MCF 10A (cell line): ENCODE data around the gene RASSF7. TPM values are rescaled to one million over a fixed set of nuclear protein-coding genes. Genes with fewer than 3 reads are reported as not detected.

ENCODE experiments used
- BruUV-seq: library from RNA; stranded (reverse); fragments of 400-500 nt; replicated peaks from 2 replicates; lab custom pipeline; 2021; lab: Mats Ljungman, UMichigan
- CTCF ChIA-PET: fragments of 300-600 bp; sonication (Branson Sonifier 250); formaldehyde crosslinking; extraction: SDS; loops from one replicate; lab custom pipeline; 2021; ENCODE audit warnings: antibody characterized with exemption, inconsistent platforms; lab: Yijun Ruan, JAX
- POLR2A ChIA-PET: fragments of 300-600, 350-650 bp; sonication (Branson Sonifier 250); formaldehyde crosslinking; extraction: SDS; loops from one replicate; lab custom pipeline; 2020; ENCODE audit warnings: antibody characterized with exemption, inconsistent platforms; lab: Yijun Ruan, JAX
- DNase-seq: peaks from one replicate; pipeline ENCODE4 v3.0.0-alpha.2; 2018; ENCODE audit not compliant: unreplicated experiment
- H3K27ac Mint-ChIP-seq: one replicate; pipeline ENCODE4 v1.8.0; 2022; ENCODE audit warnings: mild to moderate bottlenecking, low read depth, mixed read lengths; ENCODE audit not compliant: unreplicated experiment
- H3K27me3 Mint-ChIP-seq: one replicate; pipeline ENCODE4 v1.8.0; 2022; ENCODE audit warnings: mixed read lengths; ENCODE audit not compliant: insufficient read depth, unreplicated experiment
- H3K36me3 Mint-ChIP-seq: one replicate; pipeline ENCODE4 v1.8.0; 2022; ENCODE audit warnings: mild to moderate bottlenecking, moderate library complexity, mixed read lengths; ENCODE audit not compliant: insufficient read depth, unreplicated experiment
- H3K4me1 Mint-ChIP-seq: one replicate; pipeline ENCODE4 v1.8.0; 2022; ENCODE audit warnings: mixed read lengths; ENCODE audit not compliant: insufficient read depth, unreplicated experiment
- H3K4me3 Mint-ChIP-seq: one replicate; pipeline ENCODE4 v1.8.0; 2022; ENCODE audit warnings: mild to moderate bottlenecking, moderate library complexity, mixed read lengths; ENCODE audit not compliant: unreplicated experiment
- H3K9me3 Mint-ChIP-seq: one replicate; pipeline ENCODE4 v1.8.0; 2022; ENCODE audit warnings: mixed read lengths; ENCODE audit not compliant: unreplicated experiment
- CTCF ChIP-seq: fragments of 200-600 bp; IDR thresholded peaks from one replicate; pipeline ENCODE4 v1.8.0; 2022; ENCODE audit warnings: antibody characterized with exemption, mild to moderate bottlenecking; ENCODE audit not compliant: unreplicated experiment
- intact Hi-C: fragments of 100-400 bp; cut with micrococcal nuclease; formaldehyde crosslinking; loops from 2 replicates; pipeline ENCODE4 v1.14.1; 2022
- total RNA-seq: library from RNA; stranded (reverse); gene quantifications from 2 replicates; pipeline ENCODE4 v1.2.3, GENCODE V29; 2022

RASSF7 gene
- total RNA-seq, 1 experiment from 2014 or later, result 13.3 TPM

- DNase-seq, result no peak
- H3K27me3 Mint-ChIP-seq, result no peaks in the 10 kb centered on the region
- TF ChIP-seq CTCF, result no peak
- no peak overlapping the region for H3K4me3 Mint-ChIP-seq
- no peaks in the 10 kb centered on the region for H3K4me1 Mint-ChIP-seq
- peaks cover 74% of the 10 kb centered on the region for H3K36me3 Mint-ChIP-seq
- H3K9me3 Mint-ChIP-seq, result no peaks in the 10 kb centered on the region
- no TSS peak for BruUV-seq
- peak overlapping the region; percentile 66 for H3K27ac Mint-ChIP-seq
- intact Hi-C loops, result no loop called here
- POLR2A ChIA-PET, result no interaction called here
- CTCF ChIA-PET, result no interaction called here
These were observed 32.1 kb downstream of the RASSF7 start for GRCh38 chr11:592918-593317.

- ChIA-PET POLR2A (no interaction called here), CTCF (no interaction called here)
- no peaks in the 10 kb centered on the region for H3K27me3 Mint-ChIP-seq
- H3K4me3 Mint-ChIP-seq, result no peak overlapping the region
- peaks cover 73% of the 10 kb centered on the region for H3K36me3 Mint-ChIP-seq
- H3K27ac Mint-ChIP-seq, result peak overlapping the region; percentile 66
- intact Hi-C loops, result no loop called here
- H3K4me1 Mint-ChIP-seq, result no peaks in the 10 kb centered on the region
- H3K9me3 Mint-ChIP-seq, result no peaks in the 10 kb centered on the region
- no peak for TF ChIP-seq CTCF
- no peak for DNase-seq
- BruUV-seq, result no TSS peak
These were observed 32.6 kb downstream of the RASSF7 start for GRCh38 chr11:593347-593746.

- H3K4me1 Mint-ChIP-seq, result no peaks in the 10 kb centered on the region
- H3K27me3 Mint-ChIP-seq, result no peaks in the 10 kb centered on the region
- intact Hi-C loops, result no loop called here
- CTCF ChIA-PET, result interaction anchor here (0.6 kb wide), 1 partner anchor 1059 kb away, joined by 3 read pairs; no protein-coding TSS in a partner anchor
- no peak overlapping the region for H3K4me3 Mint-ChIP-seq
- TF ChIP-seq CTCF, result no peak
- no TSS peak for BruUV-seq
- peaks cover 82% of the 10 kb centered on the region for H3K36me3 Mint-ChIP-seq
- POLR2A ChIA-PET, result interaction anchor here (1.0 kb wide), 1 partner anchor 12 kb away, joined by 5 read pairs; no protein-coding TSS in a partner anchor
- DNase-seq, result no peak
- no peak overlapping the region for H3K27ac Mint-ChIP-seq
- H3K9me3 Mint-ChIP-seq, result no peaks in the 10 kb centered on the region
These were observed 34.6 kb downstream of the RASSF7 start for GRCh38 chr11:595400-595799.

GRCh38 chr11:596374-596773 is 35.6 kb downstream of the RASSF7 start:
- no TSS peak for BruUV-seq
- TF ChIP-seq CTCF, result no peak
- POLR2A ChIA-PET, result no interaction called here
- intact Hi-C loops, result no loop called here
- peaks cover 82% of the 10 kb centered on the region for H3K36me3 Mint-ChIP-seq
- no peak overlapping the region for H3K4me3 Mint-ChIP-seq
- no peak overlapping the region for H3K27ac Mint-ChIP-seq
- CTCF ChIA-PET, result no interaction called here
- no peaks in the 10 kb centered on the region for H3K4me1 Mint-ChIP-seq
- DNase-seq, result no peak
- no peaks in the 10 kb centered on the region for H3K9me3 Mint-ChIP-seq
- H3K27me3 Mint-ChIP-seq, result no peaks in the 10 kb centered on the region
